Epithelial cell of esophagus (primary cell): ENCODE measurements around the gene TTC34.
"Not testable (repeated sequence)": the region's sequence is repeated elsewhere in the genome, so short reads cannot be mapped to it uniquely, and the experiment has no call there.

ENCODE experiments used
- DNase-seq: peaks from one replicate; pipeline ENCODE4 v3.0.0; 2010; ENCODE audit warnings: low read depth
- H3K4me3 ChIP-seq: 2 replicates; pipeline ENCODE4 v1.5.1; 2011; ENCODE audit warnings: mild to moderate bottlenecking, low read length, control low read depth
- TF ChIP-seq, protein P1 (sequence below): IDR thresholded peaks from 2 replicates; pipeline ENCODE4 v1.5.1; 2011; ENCODE audit warnings: low read depth, mild to moderate bottlenecking, low read length, control low read depth, inconsistent platforms; ENCODE audit not compliant: insufficient read depth; ENCODE audit errors: missing control alignments

The TTC34 gene

DNA sequence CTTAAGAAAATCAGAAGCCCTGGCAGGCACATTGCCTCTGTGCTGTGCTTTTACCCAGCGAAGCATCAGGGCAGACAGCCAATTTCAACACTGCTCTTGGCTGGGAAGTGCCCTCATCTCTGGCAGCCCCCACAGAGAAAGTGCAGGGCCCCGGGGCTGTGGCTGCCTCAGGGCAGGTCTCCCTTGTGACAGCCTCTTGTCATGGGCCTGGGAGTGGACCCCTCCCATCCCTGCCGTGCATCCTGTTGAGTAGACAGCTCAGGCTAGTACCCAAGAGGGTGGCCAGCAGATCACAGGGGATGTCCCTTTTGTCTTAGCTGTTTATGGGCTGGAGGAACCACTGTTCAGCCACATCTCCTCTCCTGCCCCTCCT, 23.3 kb downstream of the TTC34 start:
- TF ChIP-seq, protein P1, sequence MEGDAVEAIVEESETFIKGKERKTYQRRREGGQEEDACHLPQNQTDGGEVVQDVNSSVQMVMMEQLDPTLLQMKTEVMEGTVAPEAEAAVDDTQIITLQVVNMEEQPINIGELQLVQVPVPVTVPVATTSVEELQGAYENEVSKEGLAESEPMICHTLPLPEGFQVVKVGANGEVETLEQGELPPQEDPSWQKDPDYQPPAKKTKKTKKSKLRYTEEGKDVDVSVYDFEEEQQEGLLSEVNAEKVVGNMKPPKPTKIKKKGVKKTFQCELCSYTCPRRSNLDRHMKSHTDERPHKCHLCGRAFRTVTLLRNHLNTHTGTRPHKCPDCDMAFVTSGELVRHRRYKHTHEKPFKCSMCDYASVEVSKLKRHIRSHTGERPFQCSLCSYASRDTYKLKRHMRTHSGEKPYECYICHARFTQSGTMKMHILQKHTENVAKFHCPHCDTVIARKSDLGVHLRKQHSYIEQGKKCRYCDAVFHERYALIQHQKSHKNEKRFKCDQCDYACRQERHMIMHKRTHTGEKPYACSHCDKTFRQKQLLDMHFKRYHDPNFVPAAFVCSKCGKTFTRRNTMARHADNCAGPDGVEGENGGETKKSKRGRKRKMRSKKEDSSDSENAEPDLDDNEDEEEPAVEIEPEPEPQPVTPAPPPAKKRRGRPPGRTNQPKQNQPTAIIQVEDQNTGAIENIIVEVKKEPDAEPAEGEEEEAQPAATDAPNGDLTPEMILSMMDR = no peak
- H3K4me3 ChIP-seq = no peak overlapping the region
- no peak for DNase-seq

DNA sequence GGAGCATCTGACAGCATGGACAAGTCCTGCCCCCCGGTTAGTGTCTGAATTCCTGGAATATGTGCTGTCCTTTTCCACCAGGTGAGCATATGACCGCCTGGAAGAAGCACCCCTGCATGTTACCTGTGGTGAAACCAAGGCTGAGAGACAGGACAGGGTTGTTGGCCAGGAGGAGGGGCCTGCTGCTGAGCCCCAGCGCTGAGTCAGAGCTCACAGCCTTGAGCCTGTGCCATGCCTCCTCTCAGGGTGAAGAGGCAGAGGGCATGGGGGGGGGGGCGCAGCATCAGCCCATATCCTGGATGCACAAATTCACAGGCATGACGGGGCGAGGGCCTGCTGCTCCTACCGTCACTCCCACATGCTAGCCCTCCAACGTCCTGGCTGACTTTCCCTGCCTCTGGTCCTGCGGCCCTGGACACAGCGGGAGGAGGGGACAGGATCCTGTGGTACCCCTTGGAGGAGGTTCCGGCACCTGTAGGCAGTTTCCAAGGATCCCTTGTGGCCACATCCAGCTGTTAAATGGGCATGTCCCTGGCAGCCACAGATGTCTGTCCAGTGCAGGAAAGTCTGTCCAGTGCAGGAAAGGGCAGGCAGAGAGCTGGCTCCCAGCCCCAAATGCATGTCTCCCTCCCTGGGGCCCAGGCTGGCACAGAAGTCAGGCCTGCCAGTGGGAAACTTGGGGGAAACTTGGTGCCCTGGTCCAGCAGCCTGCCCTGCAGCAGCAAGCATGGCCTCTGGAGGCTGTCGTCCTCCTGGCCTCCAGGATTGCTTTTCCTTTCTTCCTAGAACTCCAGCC, 23.9 kb downstream of the TTC34 start:
- H3K4me3 ChIP-seq = no peak overlapping the region
- TF ChIP-seq, protein P1 = no peak
- DNase-seq = no peak

DNA sequence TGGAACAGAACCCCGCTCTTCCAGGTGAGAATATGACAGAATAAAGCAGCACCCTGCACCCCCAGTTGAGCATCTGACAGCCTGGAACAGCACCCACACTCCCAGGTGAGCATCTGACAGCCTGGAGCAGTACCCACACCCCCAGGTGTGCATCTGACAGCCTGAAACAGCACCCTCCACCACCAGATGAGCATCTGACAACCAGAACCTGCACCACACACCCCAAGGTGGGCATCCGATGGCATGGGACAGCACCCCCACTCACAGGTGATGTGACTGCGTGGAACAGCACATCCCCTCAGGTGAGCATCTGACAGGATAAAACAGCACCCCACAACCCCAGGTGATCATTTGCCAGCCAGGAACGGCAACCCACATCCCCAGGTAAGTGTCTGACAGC, 26.2 kb downstream of the TTC34 start:
- not testable (repeated sequence) for DNase-seq, H3K4me3 ChIP-seq

DNA sequence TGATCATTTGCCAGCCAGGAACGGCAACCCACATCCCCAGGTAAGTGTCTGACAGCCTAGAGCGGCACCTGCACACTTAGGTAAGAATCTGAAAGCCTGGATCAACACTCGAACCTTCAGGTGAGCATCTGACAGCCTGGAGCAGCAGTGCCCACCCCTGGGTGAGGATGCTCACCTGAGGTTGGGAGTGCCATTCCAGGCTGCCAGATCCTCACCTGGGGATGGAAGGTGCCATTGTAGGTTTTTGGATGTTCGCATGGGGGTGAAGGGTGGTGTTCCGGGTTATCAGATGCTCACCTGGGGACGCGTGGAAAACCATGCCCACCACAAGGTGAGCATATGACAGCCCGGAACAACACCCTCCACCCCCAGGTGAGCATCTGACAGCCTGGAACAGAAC, 33.4 kb downstream of the TTC34 start:
- DNase-seq, H3K4me3 ChIP-seq: not testable (repeated sequence)

DNA sequence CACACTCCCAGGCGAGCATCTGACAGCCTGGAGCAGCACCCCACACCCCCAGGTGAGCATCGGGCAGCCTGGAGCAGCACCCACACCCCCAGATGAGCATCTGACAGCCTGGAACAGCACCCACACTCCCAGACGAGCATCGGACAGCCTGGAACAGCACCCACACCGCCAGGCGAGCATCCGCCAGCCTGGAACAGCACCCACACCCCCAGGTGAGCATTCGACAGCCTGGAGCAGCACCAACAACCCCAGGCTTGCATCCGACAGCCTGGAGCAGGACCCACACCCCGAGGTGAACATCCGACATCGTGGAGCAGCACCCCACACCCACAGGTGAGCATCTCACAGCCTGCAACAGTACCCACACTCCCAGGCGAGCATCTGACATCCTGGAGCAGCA, 42.1 kb downstream of the TTC34 start:
- DNase-seq, H3K4me3 ChIP-seq: not testable (repeated sequence)

DNA sequence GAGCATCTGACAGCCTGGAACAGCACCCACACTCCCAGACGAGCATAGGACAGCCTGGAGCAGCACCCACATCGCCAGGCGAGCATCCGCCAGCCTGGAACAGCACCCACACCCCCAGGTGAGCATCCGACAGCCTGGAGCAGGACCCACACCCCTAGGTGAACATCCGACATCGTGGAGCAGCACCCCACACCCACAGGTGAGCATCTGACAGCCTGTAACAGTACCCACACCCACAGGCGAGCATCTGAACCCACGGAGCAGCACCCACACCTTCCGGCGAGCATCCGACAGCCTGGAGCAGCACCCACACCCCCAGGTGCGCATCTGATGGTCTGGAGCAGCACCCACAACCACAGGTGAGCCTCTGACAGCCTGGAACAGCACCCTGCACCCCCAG, 44.0 kb downstream of the TTC34 start:
- H3K4me3 ChIP-seq, DNase-seq: not testable (repeated sequence)

DNA sequence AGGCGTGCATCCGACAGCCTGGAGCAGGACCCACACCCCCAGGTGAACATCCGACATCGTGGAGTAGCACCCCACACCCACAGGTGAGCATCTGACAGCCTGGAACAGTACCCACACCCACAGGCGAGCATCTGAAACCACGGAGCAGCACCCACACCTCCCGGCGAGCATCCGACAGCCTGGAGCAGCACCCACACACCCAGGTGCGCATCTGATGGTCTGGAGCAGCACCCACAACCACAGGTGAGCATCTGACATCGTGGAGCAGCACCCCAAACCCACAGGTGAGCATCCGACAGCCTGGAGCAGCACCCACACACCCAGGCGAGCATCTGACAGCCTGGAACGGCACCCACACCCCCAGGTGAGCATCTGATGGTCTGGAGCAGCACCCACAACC, 46.1 kb downstream of the TTC34 start:
- DNase-seq, H3K4me3 ChIP-seq: not testable (repeated sequence)

DNA sequence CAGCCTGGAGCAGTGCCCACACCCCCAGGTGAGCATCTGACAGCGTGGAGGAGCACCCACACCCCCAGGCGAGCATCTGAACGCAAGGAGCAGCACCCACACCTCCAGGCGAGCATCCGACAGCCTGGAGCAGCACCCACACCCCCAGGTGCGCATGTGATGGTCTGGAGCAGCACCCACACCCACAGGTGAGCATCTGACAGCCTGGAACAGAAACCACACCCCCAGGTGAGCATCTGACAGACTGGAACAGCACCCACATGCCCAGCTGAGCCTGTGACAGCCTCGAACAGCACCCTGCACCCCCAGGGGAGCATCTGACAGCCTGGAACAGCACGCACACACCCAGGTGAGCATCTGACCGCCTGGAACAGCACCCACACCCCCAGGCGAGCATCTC, 46.9 kb downstream of the TTC34 start:
- not testable (repeated sequence) for DNase-seq, H3K4me3 ChIP-seq

DNA sequence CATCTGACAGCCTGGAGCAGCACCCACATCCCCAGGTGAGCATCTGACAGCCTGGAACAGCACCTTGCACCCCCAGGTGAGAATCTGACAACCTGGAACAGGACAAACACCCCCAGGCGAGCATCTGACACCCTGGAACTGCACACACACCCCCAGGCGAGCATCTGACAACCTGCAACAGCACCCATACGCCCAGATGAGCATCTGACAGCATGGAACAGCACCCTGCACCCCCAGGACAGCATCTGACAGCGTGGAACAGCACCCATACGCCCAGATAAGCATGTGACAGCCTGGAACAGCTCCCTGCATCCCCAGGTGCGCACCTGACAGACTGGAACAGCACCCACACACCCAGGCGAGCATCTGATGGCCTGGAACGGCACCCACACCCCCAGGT, 49.0 kb downstream of the TTC34 start:
- DNase-seq, H3K4me3 ChIP-seq: not testable (repeated sequence)

DNA sequence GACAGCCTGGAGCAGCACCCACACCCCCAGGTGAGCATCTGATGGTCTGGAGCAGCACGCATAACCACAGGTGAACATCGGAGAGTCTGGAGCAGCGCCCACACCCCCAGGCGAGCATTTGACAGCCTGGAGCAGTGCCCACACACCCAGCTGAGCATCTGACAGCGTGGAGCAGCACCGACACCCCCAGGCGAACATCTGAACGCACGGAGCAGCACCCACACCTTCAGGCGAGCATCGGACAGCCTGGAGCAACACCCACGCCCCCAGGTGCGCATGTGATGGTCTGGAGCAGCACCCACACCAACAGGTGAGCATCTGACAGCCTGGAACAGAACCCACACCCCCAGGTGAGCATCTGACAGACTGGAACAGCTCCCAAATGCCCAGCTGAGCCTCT, 49.6 kb downstream of the TTC34 start:
- not testable (repeated sequence) for DNase-seq, H3K4me3 ChIP-seq

DNA sequence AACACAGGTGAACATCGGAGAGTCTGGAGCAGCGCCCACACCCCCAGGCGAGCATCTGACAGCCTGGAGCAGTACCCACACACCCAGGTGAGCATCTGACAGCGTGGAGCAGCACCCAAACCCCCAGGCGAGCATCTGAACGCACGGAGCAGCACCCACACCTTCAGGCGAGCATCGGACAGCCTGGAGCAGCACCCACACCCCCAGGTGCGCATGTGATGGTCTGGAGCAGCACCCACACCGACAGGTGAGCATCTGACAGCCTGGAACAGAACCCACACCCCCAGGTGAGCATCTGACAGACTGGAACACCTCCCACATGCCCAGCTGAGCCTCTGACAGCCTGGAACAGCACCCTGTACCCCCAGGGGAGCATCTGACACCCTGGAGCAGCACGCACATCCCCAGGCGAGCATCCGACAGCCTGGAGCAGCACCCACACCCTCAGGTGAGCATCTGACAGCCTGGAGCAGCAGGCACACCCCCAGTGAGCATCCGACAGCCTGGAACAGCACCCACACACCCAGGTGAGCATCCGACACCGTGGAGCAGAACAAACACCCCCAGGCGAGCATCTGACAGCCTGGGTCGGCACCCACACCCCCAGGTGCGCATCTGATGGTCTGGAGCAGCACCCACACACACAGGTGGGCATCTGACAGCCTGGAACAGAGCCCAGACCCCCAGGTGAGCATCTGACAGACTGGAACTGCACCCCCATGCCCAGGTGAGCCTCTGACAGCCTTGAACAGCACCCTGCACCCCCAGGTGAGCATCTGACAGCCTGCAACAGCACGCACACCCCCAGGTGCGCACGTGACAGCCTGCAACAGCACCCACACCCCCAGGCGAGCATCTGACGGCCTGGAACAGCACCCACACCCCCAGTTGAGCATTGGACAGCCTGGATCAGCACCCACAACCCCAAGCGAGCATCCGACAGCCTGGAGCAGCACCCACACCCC, 50.4 kb downstream of the TTC34 start:
- not testable (repeated sequence) for H3K4me3 ChIP-seq, DNase-seq

DNA sequence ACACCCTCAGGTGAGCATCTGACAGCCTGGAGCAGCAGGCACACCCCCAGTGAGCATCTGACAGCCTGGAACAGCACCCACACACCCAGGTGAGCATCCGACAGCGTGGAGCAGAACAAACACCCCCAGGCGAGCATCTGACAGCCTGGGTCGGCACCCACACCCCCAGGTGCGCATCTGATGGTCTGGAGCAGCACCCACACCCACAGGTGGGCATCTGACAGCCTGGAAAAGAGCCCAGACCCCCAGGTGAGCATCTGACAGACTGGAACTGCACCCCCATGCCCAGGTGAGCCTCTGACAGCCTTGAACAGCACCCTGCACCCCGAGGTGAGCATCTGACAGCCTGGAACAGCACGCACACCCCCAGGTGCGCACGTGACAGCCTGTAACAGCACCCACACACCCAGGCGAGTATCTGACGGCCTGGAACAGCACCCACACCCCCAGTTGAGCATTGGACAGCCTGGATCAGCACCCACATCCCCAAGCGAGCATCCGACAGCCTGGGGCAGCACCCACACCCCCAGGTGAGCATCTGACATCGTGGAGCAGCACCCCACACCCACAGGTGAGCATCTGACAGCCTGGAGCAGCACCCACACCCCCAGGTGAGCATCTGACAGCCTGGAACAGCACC, 51.3 kb downstream of the TTC34 start:
- H3K4me3 ChIP-seq, DNase-seq: not testable (repeated sequence)

DNA sequence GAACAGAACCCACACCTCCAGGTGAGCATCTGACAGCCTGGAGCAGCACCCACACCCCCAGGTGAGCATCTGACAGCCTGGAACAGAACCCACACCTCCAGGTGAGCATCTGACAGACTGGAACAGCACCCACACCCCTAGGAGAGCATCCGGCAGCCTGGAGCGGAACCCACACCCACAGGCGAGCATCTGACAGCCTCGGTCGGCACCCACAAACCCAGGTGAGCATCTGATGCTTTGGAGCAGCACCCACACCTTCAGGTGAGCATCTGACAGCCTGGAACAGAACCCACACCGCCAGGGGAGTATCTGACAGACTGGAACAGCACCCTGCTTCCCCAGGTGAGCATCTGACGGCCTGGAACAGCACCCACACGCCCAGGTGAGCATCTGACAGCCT, 52.9 kb downstream of the TTC34 start:
- not testable (repeated sequence) for H3K4me3 ChIP-seq, DNase-seq

DNA sequence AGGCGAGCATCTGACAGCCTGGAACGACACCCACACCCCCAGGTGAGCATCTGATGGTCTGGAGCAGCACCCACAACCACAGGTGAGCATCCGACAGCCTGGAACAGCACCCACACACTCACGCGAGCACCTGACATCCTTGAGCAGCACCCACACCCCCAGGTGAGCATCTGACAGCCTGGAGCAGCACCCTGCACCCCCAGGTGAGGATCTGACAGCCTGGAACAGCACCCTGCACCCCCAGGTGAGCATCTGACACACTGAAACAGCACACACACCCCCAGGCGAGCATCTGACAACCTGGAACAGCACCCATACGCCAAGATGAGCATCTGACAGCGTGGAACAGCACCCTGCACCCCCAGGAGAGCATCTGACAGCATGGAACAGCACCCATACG, 106.7 kb downstream of the TTC34 start:
- H3K4me3 ChIP-seq, DNase-seq: not testable (repeated sequence)

DNA sequence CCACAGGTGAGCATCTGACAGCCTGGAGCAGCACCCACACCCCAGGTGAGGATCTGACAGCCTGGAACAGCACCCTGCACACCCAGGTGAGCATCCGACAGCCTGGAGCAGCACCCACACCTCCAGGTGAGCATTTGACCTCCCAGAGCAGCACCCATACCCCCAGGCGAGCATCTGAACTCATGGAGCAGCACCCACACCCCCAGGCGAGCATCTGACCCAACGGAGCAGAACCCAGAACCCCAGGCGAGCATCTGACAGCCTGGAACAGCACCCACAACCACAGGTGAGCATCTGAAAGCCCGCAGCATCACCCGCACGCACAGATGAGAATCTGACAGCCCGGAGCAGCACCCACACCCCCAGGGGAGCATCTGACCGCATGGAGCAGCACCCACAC, 111.3 kb downstream of the TTC34 start:
- DNase-seq = not testable (repeated sequence)

DNA sequence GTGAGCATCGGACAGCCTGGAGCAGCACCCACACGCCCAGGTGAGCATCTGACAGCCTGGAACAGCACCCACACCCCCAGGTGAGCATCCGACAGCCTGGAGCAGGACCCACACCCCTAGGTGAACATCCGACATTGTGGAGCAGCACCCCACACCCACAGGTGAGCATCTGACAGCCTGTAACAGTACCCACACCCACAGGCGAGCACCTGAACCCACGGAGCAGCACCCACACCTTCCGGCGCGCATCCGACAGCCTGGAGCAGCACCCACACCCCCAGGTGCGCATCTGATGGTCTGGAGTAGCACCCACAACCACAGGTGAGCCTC, 113.2 kb downstream of the TTC34 start:
- not testable (repeated sequence) for DNase-seq, H3K4me3 ChIP-seq

More for the DNA sequence above, 111.3 kb downstream of the TTC34 start:
- H3K4me3 ChIP-seq = not testable (repeated sequence)

DNA sequence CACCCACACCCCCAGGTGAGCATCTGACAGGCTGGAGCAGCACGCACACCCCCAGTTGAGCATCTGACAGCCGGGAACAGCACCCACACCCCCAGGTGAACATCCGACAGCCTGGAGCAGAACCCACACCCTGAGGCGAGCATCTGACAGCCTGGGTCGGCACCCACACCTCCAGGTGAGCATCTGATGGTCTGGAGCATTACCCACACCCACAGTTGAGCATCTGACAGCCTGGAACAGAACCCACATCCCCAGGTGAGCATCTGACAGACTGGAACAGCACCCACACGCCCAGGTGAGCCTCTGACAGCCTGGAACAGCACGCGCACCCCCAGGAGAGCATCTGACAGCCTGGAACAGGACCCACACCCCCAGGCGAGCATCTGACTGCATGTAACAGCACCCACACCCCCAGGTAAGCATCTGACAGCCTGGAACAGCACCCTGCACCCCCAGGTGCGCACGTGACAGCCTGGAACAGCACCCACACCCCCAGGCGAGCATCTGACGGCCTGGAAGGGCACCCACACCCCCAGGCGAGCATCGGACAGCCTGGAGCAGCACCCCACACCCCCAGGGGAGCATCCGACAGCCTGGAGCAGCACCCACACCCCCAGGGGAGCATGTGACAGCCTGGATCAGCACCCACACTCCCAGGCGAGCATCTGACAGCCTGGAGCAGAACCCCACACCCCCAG, 113.7 kb downstream of the TTC34 start:
- DNase-seq = not testable (repeated sequence)

More for the DNA sequence above, 113.7 kb downstream of the TTC34 start:
- not testable (repeated sequence) for H3K4me3 ChIP-seq
